GM23338 (cell line): ENCODE data around the gene RIOK2.
"Not testable (repeated sequence)": the region's sequence is repeated elsewhere in the genome, so short reads cannot be mapped to it uniquely, and the experiment has no call there.

Experiments used
- EZH2 ChIP-seq: fragments of 200-600 bp; sonication (generic); IDR thresholded peaks from one replicate; pipeline ENCODE4 v1.8.0; 2017; ENCODE audit warnings: antibody characterized with exemption, mild to moderate bottlenecking, low read depth; ENCODE audit not compliant: unreplicated experiment
- EZH2phosphoT487 ChIP-seq: fragments of 200-600 bp; sonication (generic); IDR thresholded peaks from one replicate; pipeline ENCODE4 v1.8.1; 2018; ENCODE audit warnings: antibody characterized with exemption; ENCODE audit not compliant: unreplicated experiment
- POLR2AphosphoS5 ChIP-seq: IDR thresholded peaks from 2 replicates; pipeline ENCODE4 v1.6.1; 2016; ENCODE audit warnings: antibody characterized with exemption, low read depth
- TF ChIP-seq, protein P1 (sequence below), 2 experiments: fragments of 200-600 bp in 1 of 2; sonication (generic) in 1 of 2; conservative IDR thresholded peaks; 2 replicates each; pipeline versions ENCODE4 v1.5.1 to v1.6.1; 2016 to 2017; ENCODE audit warnings: antibody characterized with exemption in 2 of 2, low read depth in 2 of 2, mild to moderate bottlenecking in 2 of 2, moderate library complexity in 1 of 2

DNA sequence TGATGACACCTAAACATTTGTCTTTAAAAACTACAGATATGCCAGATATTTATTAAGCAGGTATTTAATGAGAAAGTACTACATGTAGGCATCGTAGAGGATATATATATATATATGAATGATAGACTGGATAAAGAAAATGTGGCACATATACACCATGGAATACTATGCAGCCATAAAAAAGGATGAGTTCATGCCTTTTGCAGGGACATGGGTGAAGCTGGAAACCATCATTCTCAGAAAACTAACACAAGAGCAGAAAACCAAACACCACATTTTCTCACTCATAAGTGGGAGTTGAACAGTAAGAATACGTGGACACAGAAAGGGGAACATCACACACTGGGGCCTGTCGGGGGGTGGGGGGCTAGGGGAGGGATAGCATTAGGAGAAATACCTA is 3.6 kb downstream of the RIOK2 start:
- TF ChIP-seq, protein P1, sequence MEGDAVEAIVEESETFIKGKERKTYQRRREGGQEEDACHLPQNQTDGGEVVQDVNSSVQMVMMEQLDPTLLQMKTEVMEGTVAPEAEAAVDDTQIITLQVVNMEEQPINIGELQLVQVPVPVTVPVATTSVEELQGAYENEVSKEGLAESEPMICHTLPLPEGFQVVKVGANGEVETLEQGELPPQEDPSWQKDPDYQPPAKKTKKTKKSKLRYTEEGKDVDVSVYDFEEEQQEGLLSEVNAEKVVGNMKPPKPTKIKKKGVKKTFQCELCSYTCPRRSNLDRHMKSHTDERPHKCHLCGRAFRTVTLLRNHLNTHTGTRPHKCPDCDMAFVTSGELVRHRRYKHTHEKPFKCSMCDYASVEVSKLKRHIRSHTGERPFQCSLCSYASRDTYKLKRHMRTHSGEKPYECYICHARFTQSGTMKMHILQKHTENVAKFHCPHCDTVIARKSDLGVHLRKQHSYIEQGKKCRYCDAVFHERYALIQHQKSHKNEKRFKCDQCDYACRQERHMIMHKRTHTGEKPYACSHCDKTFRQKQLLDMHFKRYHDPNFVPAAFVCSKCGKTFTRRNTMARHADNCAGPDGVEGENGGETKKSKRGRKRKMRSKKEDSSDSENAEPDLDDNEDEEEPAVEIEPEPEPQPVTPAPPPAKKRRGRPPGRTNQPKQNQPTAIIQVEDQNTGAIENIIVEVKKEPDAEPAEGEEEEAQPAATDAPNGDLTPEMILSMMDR (conservative IDR thresholded peaks at IDR 0.05; ENCODE audit: low read depth in 2 of 2): not testable (repeated sequence)
- not testable (repeated sequence) for TF ChIP-seq EZH2phosphoT487, POLR2AphosphoS5, EZH2
